H9 (cell line): ENCODE data around the gene MRPS10. TPM values are rescaled to one million over a fixed set of nuclear protein-coding genes. Genes with fewer than 3 reads are reported as not detected.

Experiments
- DNase-seq: peaks from one replicate; pipeline ENCODE4 v3.0.0-alpha.2; 2017
- H2AFZ ChIP-seq: one replicate; pipeline ENCODE4 v1.6.1; 2013; ENCODE audit warnings: mild to moderate bottlenecking, low read length, control low read depth, moderate library complexity
- H2AK5ac ChIP-seq: 2 replicates; pipeline ENCODE4 v1.6.1; 2013; ENCODE audit warnings: low read length, control low read depth, mixed read lengths; ENCODE audit not compliant: insufficient read length
- H2BK120ac ChIP-seq: one replicate; pipeline ENCODE4 v1.6.1; 2013; ENCODE audit warnings: low read depth, mild to moderate bottlenecking, low read length, control low read depth, inconsistent platforms; ENCODE audit not compliant: poor library complexity, severe bottlenecking
- H2BK12ac ChIP-seq: 2 replicates; pipeline ENCODE4 v1.6.1; 2013; ENCODE audit warnings: low read length, control low read depth, mixed read lengths, low read depth; ENCODE audit not compliant: insufficient read length
- H2BK15ac ChIP-seq: 2 replicates; pipeline ENCODE4 v1.6.1; 2013; ENCODE audit warnings: low read depth, low read length, control low read depth
- H2BK20ac ChIP-seq: one replicate; pipeline ENCODE4 v1.6.1; 2013; ENCODE audit warnings: low read depth, mild to moderate bottlenecking, low read length, control low read depth, inconsistent platforms; ENCODE audit not compliant: poor library complexity, severe bottlenecking
- H2BK5ac ChIP-seq: 2 replicates; pipeline ENCODE4 v1.6.1; 2013; ENCODE audit warnings: low read length, control low read depth, mixed read lengths; ENCODE audit not compliant: insufficient read length
- H3K14ac ChIP-seq: 2 replicates; pipeline ENCODE4 v1.6.1; 2013; ENCODE audit warnings: low read length, control low read depth; ENCODE audit not compliant: insufficient read depth
- H3K18ac ChIP-seq: 2 replicates; pipeline ENCODE4 v1.6.1; 2013; ENCODE audit warnings: low read depth, mild to moderate bottlenecking, mixed read lengths, low read length, control low read depth; ENCODE audit not compliant: insufficient read length
- H3K23ac ChIP-seq: 2 replicates; pipeline ENCODE4 v1.6.1; 2013; ENCODE audit warnings: low read length, control low read depth, mixed read lengths, low read depth; ENCODE audit not compliant: insufficient read length
- H3K23me2 ChIP-seq: 2 replicates; pipeline ENCODE4 v1.6.1; 2013; ENCODE audit warnings: low read depth, mild to moderate bottlenecking, mixed read lengths, low read length, control low read depth; ENCODE audit not compliant: insufficient read length, poor library complexity, severe bottlenecking
- H3K27ac ChIP-seq: 2 replicates; pipeline ENCODE4 v1.5.1; 2013; ENCODE audit warnings: low read length, control low read depth, mixed read lengths, low read depth; ENCODE audit not compliant: insufficient read length
- H3K27me3 ChIP-seq: 2 replicates; pipeline ENCODE4 v1.6.1; 2013; ENCODE audit warnings: low read length, control low read depth, inconsistent platforms; ENCODE audit not compliant: insufficient read depth
- H3K4ac ChIP-seq: 2 replicates; pipeline ENCODE4 v1.6.1; 2013; ENCODE audit warnings: low read depth, mild to moderate bottlenecking, control low read depth, inconsistent platforms, low read length, moderate library complexity
- H3K4me1 ChIP-seq: 2 replicates; pipeline ENCODE4 v1.6.1; 2013; ENCODE audit warnings: low read length, control low read depth, inconsistent platforms; ENCODE audit not compliant: insufficient read depth
- H3K4me2 ChIP-seq: 2 replicates; pipeline ENCODE4 v1.6.1; 2013; ENCODE audit warnings: low read length, control low read depth, mixed read lengths; ENCODE audit not compliant: insufficient read length, insufficient read depth
- H3K56ac ChIP-seq: 2 replicates; pipeline ENCODE4 v1.6.1; 2013; ENCODE audit warnings: low read depth, mild to moderate bottlenecking, mixed read lengths, low read length, control low read depth; ENCODE audit not compliant: insufficient read length
- H3K79me1 ChIP-seq: 2 replicates; pipeline ENCODE4 v1.6.1; 2013; ENCODE audit warnings: low read depth, mild to moderate bottlenecking, moderate library complexity, low read length, control low read depth, inconsistent platforms; ENCODE audit not compliant: insufficient read depth, poor library complexity, severe bottlenecking
- H3K79me2 ChIP-seq: 2 replicates; pipeline ENCODE4 v1.6.1; 2013; ENCODE audit warnings: low read length, control low read depth, inconsistent platforms; ENCODE audit not compliant: insufficient read depth
- H3K9ac ChIP-seq: 2 replicates; pipeline ENCODE4 v1.6.1; 2013; ENCODE audit warnings: low read length, control low read depth, mixed read lengths; ENCODE audit not compliant: insufficient read length; ENCODE audit errors: extremely low read depth
- H3K9me3 ChIP-seq: one replicate; pipeline ENCODE4 v1.6.1; 2013; ENCODE audit warnings: low read depth, low read length, inconsistent platforms; ENCODE audit not compliant: control insufficient read depth
- H3T11ph ChIP-seq: one replicate; pipeline ENCODE4 v1.6.1; 2013; ENCODE audit warnings: mild to moderate bottlenecking, low read length, control low read depth, inconsistent platforms
- H4K20me1 ChIP-seq: one replicate; pipeline ENCODE4 v1.6.1; 2013; ENCODE audit not compliant: control insufficient read depth, insufficient read length, insufficient read depth
- H4K5ac ChIP-seq: 2 replicates; pipeline ENCODE4 v1.6.1; 2013; ENCODE audit warnings: low read depth, mild to moderate bottlenecking, mixed read lengths, low read length, control low read depth; ENCODE audit not compliant: insufficient read length
- H4K8ac ChIP-seq: replicated peaks from 2 replicates; pipeline ENCODE4 v1.6.1; 2013; ENCODE audit warnings: low read length, control low read depth, mixed read lengths, low read depth; ENCODE audit not compliant: insufficient read length
- H4K91ac ChIP-seq: 2 replicates; pipeline ENCODE4 v1.6.1; 2013; ENCODE audit warnings: low read depth, mild to moderate bottlenecking, moderate library complexity, mixed read lengths, low read length, control low read depth; ENCODE audit not compliant: insufficient read length
- H3K27ac Mint-ChIP-seq, 3 experiments: 2 replicates in 2 of 3; 3 replicates in 1 of 3; pipeline ENCODE4 v1.8.0; 2020 to 2021; ENCODE audit warnings: mixed read lengths in 3 of 3, mild to moderate bottlenecking in 1 of 3, moderate library complexity in 1 of 3
- H3K27me3 Mint-ChIP-seq: 2 replicates; pipeline ENCODE4 v1.8.0; 2021; ENCODE audit warnings: low read depth, mild to moderate bottlenecking, moderate library complexity, mixed read lengths
- H3K36me3 Mint-ChIP-seq, 3 experiments: 2 replicates in 2 of 3; 3 replicates in 1 of 3; pipeline ENCODE4 v1.8.0; 2020 to 2021; ENCODE audit warnings: low read depth in 3 of 3, mixed read lengths in 3 of 3; ENCODE audit not compliant: insufficient read depth in 1 of 3
- H3K4me1 Mint-ChIP-seq, 2 experiments: 2 replicates each; pipeline ENCODE4 v1.8.0; 2020; ENCODE audit warnings: mixed read lengths in 2 of 2
- H3K4me3 Mint-ChIP-seq, 2 experiments: 2 replicates in 1 of 2; 3 replicates in 1 of 2; pipeline ENCODE4 v1.8.0; 2020 to 2021; ENCODE audit warnings: mild to moderate bottlenecking in 2 of 2, mixed read lengths in 2 of 2, moderate library complexity in 1 of 2
- H3K9me3 Mint-ChIP-seq, 2 experiments: 2 replicates in 1 of 2; 3 replicates in 1 of 2; pipeline ENCODE4 v1.8.0; 2020; ENCODE audit warnings: mild to moderate bottlenecking in 2 of 2, mixed read lengths in 2 of 2, moderate library complexity in 1 of 2
- WGBS: extraction: QIAGEN DNeasy Blood & Tissue Kit; methylation state at CpG from one replicate; pipeline ENCODE4 v1.1.7; 2013; ENCODE audit warnings: missing lambda C conversion rate, low lambda C conversion rate, mixed read lengths; ENCODE audit not compliant: insufficient read length; ENCODE audit errors: extremely low coverage; 5-methylcytosine and 5-hydroxymethylcytosine counted together
- total RNA-seq: library from RNA; stranded (reverse); gene quantifications from 2 replicates; pipeline ENCODE4 v1.2.1, GENCODE V29; 2021
- TF ChIP-seq, protein P1 (sequence below): fragments of 200-600 bp; sonication (generic); conservative IDR thresholded peaks from 3 replicates; pipeline ENCODE4 v1.8.0; 2021; ENCODE audit warnings: antibody characterized with exemption, mild to moderate bottlenecking

The MRPS10 gene
- total RNA-seq, 1 experiment from 2014 or later = 33.9 TPM

DNA sequence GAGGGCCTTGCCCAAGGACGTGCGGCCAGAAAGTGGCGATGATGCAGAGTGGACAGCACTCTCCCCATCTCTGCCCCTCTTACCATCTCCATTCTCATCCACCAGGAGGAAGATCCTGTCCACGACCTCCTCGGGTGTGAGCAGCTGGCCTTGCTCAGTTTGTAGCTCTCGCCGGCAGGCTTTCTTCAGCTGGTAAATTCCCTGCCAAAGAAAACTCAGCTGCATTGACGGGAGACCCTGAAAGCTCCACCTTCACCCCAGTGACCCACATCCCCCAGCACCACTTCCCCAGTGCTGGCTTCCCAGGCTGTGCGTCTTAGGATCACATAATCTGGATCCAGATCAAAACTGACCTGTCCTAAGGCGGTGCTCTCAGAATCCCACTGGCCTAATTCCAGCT is 32.1 kb downstream of the MRPS10 start:
- no peak overlapping the region for H3K27ac Mint-ChIP-seq
- Histone ChIP-seq H3T11ph (no peak overlapping the region), H3K27me3 (no peaks in the 10 kb centered on the region; the same call in 1 of the 2 replicates), H2BK15ac (no peak overlapping the region), H3K23ac (no peak overlapping the region), H4K91ac (no peak overlapping the region), H3K9ac (no peak overlapping the region), H3K56ac (no peak overlapping the region), H3K27ac (no peak overlapping the region), H4K8ac (no peak overlapping the region), H2BK20ac (no peak overlapping the region), H4K5ac (no peak overlapping the region), H3K14ac (no peak overlapping the region; the same call in 1 of the 2 replicates), H2AK5ac (no peak overlapping the region), H3K23me2 (no peaks in the 10 kb centered on the region), H3K9me3 (no peaks in the 10 kb centered on the region), H2BK120ac (no peak overlapping the region), H3K79me2 (no peaks in the 10 kb centered on the region), H3K4me2 (no peak overlapping the region), H3K4me1 (peaks cover 6% of the 10 kb centered on the region; the same call in 1 of the 2 replicates), H4K20me1 (no peaks in the 10 kb centered on the region), H3K4ac (no peak overlapping the region), H2BK5ac (no peak overlapping the region), H3K18ac (no peak overlapping the region), H3K79me1 (no peaks in the 10 kb centered on the region), H2AFZ (no peak overlapping the region), H2BK12ac (no peak overlapping the region)
- TF ChIP-seq, protein P1, sequence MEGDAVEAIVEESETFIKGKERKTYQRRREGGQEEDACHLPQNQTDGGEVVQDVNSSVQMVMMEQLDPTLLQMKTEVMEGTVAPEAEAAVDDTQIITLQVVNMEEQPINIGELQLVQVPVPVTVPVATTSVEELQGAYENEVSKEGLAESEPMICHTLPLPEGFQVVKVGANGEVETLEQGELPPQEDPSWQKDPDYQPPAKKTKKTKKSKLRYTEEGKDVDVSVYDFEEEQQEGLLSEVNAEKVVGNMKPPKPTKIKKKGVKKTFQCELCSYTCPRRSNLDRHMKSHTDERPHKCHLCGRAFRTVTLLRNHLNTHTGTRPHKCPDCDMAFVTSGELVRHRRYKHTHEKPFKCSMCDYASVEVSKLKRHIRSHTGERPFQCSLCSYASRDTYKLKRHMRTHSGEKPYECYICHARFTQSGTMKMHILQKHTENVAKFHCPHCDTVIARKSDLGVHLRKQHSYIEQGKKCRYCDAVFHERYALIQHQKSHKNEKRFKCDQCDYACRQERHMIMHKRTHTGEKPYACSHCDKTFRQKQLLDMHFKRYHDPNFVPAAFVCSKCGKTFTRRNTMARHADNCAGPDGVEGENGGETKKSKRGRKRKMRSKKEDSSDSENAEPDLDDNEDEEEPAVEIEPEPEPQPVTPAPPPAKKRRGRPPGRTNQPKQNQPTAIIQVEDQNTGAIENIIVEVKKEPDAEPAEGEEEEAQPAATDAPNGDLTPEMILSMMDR = no peak
- H3K4me1 Mint-ChIP-seq = peaks cover 31 to 48% of the 10 kb centered on the region in 2 experiments
- H3K27me3 Mint-ChIP-seq = peaks cover 2% of the 10 kb centered on the region; the same call in 1 of the 2 replicates
- DNase-seq = no peak
- H3K4me3 Mint-ChIP-seq = no peak overlapping the region
- H3K36me3 Mint-ChIP-seq = peaks cover 3 to 9% (median 4%) of the 10 kb centered on the region in 3 experiments; a peak in 5 of 7 replicates
- no peaks in the 10 kb centered on the region for H3K9me3 Mint-ChIP-seq
- WGBS = no CpG with 5 or more reads among the region's 10 CpGs
